HG02970 (cell line): ENCODE measurements around the gene RENBP.

Source experiments
- ATAC-seq: cut with Tn5 transposase; IDR thresholded peaks from one replicate; pipeline ENCODE4 v1.9.1; 2021; ENCODE audit warnings: mild to moderate bottlenecking, moderate library complexity, moderate number of reproducible peaks; ENCODE audit not compliant: unreplicated experiment, low FRiP score

The RENBP gene

DNA sequence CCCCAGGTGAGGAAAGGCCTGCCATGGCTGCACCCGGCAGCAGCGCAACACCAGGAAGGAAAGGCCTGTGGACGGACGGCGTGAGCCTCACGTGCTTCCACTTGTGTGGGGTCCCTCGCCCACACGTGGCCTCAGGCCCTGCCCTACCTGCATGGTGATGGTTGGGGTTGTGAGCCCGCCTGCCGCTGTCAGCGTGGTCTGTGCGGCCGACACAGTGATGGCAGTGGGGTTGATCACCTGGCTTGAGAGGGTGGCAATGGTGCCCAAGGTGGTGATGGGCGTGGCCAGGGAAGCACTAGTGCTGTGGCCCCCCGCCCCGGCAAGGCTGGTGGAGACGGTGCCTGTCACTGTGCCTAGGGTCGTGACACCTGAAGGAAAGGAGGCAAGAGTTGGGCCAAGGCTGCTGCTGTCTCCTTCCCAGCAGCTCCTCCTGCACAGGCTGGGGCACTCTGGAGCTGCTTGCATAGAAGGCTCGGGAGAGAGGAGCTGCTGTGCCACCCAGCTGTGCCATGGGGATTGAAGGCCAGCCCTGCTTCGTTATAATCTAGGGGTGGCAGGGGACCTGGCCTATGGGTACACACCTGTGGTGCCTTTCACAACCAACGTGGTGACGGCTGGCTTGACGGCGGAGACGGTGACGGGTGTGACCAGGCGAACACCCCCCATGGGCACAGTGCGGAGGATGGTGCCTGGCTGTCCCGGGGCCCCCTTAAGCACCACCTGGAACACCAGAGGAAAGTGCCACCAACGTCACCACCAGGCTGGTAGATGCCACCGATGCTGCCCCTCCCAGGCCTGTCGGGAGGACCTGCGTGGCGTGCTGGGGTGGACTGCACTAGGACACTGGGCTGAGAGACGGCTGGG is 11.8 kb upstream of the RENBP start:
- no peak for ATAC-seq

DNA sequence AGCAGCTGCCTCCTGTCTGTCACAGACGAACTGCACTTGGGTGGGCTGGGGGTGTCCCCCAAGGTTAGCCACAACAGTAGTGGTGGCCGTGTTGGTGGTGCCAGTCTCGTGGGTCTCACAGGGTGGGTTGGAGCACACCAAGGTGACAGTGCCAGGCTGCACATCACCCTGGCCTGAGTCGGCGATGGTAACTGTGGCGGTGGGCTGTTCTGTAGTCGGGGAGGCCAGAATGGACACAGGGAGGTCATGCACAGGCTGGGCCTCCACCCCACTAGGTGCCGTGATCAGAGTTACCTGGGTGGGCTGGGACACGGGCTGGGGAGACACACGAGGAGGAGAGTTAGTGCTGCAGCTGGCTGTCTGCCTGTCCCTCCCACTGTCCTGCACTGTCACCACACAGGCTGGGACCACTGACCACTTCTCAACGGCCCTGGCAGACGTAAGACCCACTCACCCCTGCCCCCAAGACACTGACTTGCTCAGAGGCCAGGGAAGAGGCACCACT is 10.8 kb upstream of the RENBP start:
- ATAC-seq, result no peak

DNA sequence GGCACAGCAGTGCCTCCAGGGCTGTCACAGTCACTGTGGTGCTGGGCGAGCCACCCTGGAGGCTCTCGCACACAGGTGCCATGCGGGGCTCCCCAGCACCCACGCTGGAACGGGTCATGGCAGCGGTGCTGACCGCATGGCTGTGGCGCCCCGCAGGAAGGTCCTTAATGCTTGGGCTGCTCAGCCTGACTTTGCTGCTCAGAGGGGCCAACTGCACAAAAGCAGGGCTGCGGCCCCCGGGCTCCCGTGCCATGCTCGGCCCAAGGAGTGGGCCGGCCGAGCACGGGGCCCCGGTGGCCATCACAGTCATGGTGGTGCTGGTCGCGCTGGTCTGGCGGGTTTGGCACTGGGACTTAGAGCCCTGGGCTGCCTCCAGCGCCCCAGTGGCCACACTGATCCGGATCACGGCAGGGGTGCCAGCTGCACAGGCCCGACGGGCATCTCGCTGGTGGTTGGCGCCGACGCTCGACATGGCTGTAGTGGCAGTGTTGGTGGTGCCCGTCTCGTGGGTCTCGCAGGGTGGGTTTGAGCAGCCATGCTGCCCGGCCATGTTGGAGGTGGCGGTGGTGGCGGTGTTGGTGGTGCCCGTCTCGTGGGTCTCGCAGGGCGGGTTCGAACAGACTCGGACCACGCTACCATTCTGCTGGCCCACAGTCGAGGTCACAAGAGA is 10.2 kb upstream of the RENBP start:
- no peak for ATAC-seq

DNA sequence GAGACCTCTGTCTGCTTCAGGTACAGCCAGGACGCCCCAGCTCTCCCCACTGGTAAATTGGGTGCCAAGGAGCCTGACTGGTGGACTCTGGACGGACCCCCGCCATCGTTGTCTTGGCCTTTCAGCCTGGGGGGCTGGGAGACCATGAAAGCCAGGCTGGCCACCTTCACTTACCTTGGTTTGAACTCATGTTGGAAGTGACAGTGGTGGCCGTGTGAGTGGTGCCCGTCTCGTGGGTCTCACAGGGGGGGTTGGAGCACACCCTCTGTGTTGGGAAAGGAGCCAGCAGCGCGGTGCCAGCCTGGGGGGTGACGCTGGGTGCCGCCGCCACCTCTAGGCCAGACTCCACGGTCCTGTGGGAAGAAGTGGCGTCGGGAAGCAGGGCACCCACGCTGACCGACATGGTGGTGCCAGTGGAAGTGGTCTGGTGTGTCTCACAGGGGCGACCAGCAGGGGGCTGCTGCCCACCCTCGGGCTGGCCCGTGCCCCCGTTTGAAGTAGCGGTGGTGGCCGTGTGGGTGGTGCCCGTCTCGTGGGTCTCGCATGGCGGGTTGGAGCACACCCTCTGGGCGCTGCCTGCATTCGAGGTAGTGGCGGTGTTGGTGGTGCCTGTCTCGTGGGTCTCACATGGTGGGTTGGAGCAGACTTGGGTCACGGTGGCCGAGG is 9.6 kb upstream of the RENBP start:
- no peak for ATAC-seq

DNA sequence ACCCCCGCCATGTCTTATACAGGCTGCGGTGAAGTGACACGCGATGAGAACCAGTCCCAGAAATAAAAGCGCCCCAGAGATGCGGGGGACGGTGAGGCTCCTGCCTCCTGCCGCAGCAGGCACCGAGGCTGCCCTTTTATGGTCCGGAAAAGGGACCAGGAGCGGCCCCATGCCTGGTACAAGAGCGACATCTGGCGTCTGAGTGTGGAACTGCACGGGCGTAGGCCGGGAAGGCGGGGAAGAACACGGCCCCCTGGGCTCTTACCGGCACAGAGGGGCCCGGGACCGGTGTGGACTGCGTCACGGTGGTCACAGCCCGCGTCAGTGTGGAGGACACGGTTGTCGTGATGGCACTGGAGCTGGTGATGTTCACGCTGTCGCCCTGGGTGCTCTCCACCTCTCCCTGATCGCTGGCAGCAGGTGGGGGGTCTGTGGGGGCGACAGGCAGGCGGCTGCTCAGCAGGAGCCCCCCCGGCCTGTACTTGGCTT is 8.9 kb upstream of the RENBP start:
- no peak for ATAC-seq

- ATAC-seq, result no peak
Observed at GRCh38 chrX:153952373-153953026, 8.1 kb upstream of the RENBP start.

DNA sequence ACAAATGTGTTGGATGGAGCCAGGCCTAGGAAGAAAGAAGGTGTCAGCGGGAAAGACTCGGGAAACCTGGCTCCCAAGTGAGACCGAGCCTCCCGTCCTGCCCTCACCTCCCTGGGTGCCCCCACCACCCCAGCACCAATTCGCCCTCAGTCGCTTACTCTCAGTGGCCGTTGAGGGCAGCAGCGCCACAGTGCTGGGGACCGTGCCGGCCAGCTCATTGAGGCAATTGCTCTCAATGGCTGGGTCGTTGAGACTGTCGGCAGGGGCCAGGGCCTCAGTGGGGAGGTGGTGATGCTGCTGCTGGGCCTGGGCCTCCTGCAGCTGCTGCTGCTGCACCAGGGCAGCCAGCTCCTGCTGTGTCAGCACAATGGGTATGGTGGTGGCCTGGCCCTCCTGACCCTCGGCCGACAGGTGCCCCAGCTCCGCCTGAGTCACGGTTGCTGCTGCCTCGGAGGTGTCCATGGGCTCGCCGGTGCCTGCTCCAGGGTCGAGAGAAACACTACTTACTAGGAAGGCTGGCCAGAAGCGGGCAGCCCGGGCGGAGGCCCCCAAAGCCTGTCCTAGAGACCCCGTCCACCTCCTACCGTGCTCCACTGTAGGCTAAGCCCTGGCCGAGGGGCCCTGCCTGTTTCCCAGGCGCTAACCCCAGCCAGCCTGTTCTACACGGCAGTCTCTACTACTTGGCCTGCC is 7.4 kb upstream of the RENBP start:
- ATAC-seq, result no peak

DNA sequence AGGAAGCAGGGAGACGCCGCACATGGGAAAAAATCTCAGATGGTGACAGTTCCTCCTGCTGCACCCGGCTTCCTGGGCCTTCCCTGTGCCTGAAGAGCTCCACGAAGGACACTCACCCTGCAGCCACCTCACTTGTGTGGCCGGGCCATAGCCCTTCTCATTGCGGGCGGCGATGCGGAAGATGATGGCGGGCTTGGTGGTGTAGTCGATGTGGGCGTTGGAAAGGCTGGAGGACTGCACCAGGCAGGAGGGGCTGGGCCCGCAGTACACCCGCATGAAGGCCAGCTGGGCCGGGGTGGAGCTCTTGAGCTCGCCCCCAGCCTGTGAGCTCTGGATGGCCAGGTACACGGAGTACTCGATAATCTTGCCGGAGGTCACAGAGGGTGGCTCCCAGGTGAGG is 5.7 kb upstream of the RENBP start:
- no peak for ATAC-seq

DNA sequence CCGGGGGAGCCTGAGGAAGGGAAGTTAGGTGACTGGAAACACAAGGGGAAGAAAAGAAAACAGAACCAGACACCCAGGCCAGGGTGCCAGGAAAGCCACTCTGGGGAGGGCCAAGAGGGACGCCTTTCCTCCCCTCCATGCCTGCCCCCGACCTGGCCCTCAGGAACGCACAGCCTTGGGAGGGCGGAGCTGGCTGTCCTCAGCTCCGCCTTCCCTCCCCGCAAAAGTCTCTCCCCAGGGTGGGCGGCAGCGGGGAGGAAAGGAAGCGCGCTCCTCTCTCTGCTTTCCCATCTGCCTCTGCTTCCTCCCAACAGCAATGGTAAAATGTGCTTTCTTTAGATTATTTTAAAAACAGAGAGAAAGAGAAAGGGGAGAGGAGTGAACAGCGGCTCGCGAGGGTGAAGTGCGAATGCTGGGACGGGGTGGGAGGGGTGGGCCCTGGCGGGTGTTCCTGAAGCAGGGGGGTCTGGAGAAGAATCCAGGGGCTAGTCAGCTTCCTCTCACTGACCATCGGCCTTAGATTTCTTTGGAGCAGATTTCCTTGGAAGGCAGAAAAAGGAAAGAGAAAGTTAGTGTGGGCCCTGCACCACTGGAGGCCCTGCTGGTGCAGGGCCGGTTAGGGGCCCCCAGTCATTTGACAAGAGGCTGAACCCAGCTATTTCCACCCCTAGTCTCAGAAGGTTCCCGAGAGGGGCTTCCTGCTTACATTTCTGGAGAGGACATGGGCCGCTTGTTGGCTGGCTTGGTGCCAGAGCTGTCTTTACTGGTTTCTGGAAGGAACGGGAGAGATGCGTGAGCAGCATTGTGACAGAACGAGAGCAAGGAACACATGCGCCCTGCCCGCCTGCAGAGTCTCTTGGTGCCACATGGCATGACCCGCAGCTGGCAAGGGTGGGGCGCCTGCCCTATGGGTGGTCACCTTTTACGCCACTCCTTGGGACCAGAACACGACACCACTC is 4.7 kb upstream of the RENBP start:
- ATAC-seq, result no peak

DNA sequence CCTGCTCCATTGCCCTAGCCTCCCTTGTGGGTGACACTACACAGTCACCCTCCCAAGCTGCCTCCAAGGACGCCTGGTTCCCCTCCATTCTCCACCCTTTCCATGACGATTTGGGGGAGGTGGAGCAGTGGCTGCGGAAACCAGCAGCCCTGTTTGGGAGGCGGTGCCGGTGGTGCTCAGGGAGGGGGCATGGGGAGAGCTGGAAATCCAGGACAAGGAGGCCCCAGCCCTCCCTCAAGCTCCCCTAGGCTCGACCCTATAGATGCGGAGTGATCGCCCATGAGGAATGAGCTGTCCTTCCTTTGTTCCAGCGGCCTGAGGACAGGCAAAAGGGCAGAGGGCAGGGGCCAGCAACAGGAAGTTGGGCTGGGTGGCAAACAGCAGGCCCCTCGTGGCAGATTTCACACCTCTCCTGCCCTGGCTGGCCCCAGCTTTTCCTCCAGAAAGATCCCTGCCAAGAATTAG is 3.6 kb upstream of the RENBP start:
- ATAC-seq, result no peak

- ATAC-seq, result no peak
Observed at GRCh38 chrX:153947009-153947769, 2.7 kb upstream of the RENBP start.

DNA sequence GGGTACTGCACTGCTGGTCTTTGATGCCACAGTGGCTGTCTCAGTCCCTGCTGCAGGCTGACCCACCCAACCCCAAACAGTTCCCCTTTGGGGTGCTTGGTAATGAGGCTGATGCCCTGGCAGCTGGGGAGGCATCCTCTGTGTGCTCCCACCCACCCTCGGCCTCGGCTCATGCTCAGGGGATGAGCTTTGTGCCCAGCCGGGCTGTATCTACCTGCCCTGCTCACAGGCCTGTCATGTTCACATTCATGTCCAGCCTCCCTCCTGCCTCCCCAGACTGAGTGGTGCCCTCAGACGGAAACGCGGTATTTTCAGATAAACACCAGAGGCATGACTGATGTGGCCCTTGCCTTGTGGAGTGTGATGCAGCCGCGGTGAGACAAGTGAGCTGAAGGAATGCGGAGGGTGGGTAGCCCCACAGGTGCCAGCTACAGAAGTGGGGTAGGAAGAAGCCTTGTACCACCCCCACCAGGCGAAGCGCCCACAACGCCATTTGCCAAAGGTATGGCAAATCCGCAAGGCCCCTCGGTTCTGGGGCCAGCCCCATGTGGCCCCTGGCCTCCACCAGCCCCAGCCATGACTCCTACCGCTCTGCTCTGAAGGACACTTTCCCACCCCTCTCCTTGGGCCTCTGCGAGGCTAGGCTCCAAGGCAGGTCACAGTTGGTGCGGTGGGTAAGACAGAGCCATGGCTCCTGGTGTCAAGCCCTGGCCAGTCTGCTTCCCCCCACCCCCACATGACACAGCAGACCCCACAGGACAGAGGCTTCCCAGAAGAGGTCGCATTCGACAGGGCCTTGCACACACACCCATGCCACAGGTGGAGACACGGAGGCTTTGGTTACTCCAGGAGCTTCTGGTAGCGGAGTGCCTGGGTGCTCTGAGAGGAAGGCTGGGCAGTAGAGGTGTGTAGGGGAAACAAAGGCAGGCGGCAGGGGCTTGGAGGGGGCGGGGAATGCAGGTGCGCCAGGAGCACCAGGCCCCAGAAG is 1.8 kb upstream of the RENBP start:
- no peak for ATAC-seq

GRCh38 chrX:153944800-153945150 is 332 bp upstream of the RENBP start:
- ATAC-seq, result no peak

DNA sequence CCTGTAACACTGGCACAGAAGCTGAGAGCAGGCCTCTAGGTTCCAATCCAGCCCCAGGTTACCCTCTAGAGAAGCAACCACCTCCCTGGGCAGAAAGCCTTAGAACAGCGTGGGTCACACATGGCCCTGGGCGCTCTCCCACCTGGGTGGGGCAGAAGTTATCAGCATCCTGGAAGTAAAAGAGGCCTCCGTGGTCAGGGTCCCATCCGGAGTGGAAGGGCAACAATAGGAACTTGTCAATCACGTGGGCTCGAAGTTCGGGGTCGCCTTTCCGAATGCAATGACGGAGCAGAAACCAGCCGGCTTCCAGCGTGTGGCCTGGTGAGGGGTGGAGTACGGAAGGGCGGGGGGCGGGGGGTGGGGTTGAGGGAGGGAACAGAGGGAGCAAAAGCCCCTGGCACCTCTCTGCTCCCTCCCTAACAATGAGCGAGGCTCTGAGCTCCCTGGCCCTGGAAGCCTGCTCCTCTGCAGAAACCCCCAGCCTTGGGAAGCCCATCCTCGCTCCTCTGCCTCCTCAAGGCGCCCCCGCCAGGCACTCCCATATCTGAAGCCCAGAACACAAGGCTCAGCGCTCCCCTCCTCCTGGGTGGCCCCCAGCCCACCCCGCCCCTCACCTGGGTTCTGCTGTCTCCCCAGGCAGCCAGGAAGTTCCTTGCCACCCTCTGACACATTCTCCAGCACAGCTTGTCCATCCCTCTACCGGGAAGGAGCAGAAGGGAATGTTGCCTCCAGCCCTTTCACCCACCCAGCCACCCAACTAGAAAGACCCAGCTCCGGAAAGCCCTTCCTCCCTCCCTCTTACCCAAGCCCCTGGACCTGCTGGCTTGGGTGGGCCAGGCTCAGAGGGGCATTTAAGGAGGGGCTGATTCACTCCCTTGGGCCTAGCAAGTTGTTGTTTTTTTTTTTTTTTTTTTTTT is 2.8 kb downstream of the RENBP start:
- ATAC-seq, result no peak

GRCh38 chrX:153939573-153939972 is 4.9 kb downstream of the RENBP start:
- no peak for ATAC-seq

DNA sequence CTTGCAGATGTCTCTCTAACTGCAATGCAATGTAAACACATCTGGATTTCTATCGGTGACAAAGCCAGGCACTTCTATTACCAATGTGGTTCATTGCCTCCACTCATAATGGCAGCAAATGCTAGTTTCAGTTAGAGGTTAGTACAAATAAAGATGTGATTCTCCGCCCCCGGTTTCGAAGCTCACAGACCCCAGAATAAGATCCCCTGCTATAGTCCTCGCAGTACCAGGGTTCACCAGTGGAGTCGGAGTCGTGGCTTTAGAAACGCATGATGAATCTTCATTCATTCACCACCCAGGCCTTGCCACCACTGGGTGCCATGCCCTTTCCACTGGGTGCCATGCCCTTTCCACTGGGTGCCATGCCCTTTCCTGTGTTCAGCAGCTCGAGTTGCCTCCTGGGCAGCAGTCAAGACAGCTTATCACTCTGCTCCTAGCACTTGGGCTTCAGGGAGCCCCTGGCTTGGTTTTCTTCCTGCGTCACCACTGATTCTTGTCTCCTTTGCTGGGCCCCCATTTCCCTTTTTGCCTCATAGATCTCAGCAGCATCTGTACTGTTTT is 6.1 kb downstream of the RENBP start:
- no peak for ATAC-seq
